Right lobe of liver (tissue), 6 donors: ENCODE data around the gene IFNL4. TPM values are rescaled to one million over a fixed set of nuclear protein-coding genes. Genes with fewer than 3 reads are reported as not detected.

Experiments
- ATAC-seq, 4 donors: fragments of 200-7000 bp; cut with Tn5 transposase; one replicate each; pipeline ENCODE4 v1.9.1; 2020; ENCODE audit warnings: mild to moderate bottlenecking in 4 of 4, moderate library complexity in 4 of 4
- DNase-seq, 3 donors: peaks; one replicate each; pipeline ENCODE4 v3.0.0-alpha.2; 2020
- H3K27ac ChIP-seq, 3 donors: fragments of 200-600 bp; one replicate each; pipeline ENCODE4 v1.8.0; 2022
- H3K27me3 ChIP-seq, 2 donors: fragments of 200-600 bp; one replicate each; pipeline ENCODE4 v1.8.0; 2022
- H3K36me3 ChIP-seq, 4 donors: fragments of 200-600 bp; sonication (generic) in 1 of 4; one replicate each; pipeline versions ENCODE4 v1.5.1 to v1.8.0; 2017 to 2022; ENCODE audit warnings: control low read depth in 1 of 4
- H3K4me1 ChIP-seq, 4 donors: fragments of 200-600 bp; sonication (generic) in 1 of 4; one replicate each; pipeline versions ENCODE4 v1.5.1 to v1.8.0; 2017 to 2022; ENCODE audit warnings: control low read depth in 1 of 4
- H3K4me3 ChIP-seq, 3 donors: fragments of 200-600 bp; one replicate each; pipeline ENCODE4 v1.8.0; 2022
- H3K9me3 ChIP-seq, 4 donors: fragments of 200-600 bp; sonication (generic) in 1 of 4; one replicate each; pipeline versions ENCODE4 v1.5.1 to v1.8.0; 2017 to 2022; ENCODE audit warnings: control low read depth in 1 of 4
- CTCF ChIP-seq, 4 donors: fragments of 200-600 bp in 3 of 4; fragments of 450-650 bp in 1 of 4; IDR thresholded peaks; one replicate each; pipeline versions ENCODE4 v1.5.1 to v1.8.0; 2016 to 2022; ENCODE audit warnings: antibody characterized with exemption in 4 of 4, mild to moderate bottlenecking in 2 of 4
- POLR2A ChIP-seq: fragments of 450-650 bp; IDR thresholded peaks from one replicate; pipeline ENCODE4 v1.6.1; 2017; ENCODE audit warnings: antibody characterized with exemption, mild to moderate bottlenecking
- WGBS: methylation state at CpG from one replicate; pipeline ENCODE4 v1.1.6; 2018; ENCODE audit warnings: low coverage, low lambda C conversion rate; ENCODE audit not compliant: insufficient coverage; ENCODE audit errors: missing lambda C conversion rate; 5-methylcytosine and 5-hydroxymethylcytosine counted together
- intact Hi-C, 2 donors: fragments of 100-400 bp; cut with DNase I; formaldehyde crosslinking; loops; one replicate each; pipeline versions ENCODE4 v1.11.2 to v1.14.1; 2022
- total RNA-seq, 6 experiments: library from RNA; depleted of rRNA in 2 of 6; stranded (reverse); fragments of >200 nt in 2 of 6; fragmentation: NEBNext Ultra II Directional in 3 of 6; extraction: Animal tissue kit (Norgen Biotek cat#: 25700) in 3 of 6; gene quantifications; one replicate each; pipeline versions ENCODE4 v1.1.0 to v1.2.4, GENCODE V29; 2016 to 2023
- donor health status: DM: no; HTN: yes; CAD: no.
- donor health status: DM: no; HTN: no; CAD: no.
- donor health status: DM: no; HTN: no; CAD: no.
- donor health status: DM: no; HTN: yes; CAD: no.
- donor health status: DM: no; HTN: yes; CAD: no.

Gene IFNL4
- total RNA-seq, 6 experiments from 2014 or later = not detected

- Histone ChIP-seq H3K27me3 (no peaks in the 10 kb centered on the region), H3K36me3 (no peaks in the 10 kb centered on the region), H3K4me3 (no peak overlapping the region), H3K27ac (no peak overlapping the region), H3K4me1 (peaks cover 0 to 16% (median 2%) of the 10 kb centered on the region in 4 donors), H3K9me3 (no peaks in the 10 kb centered on the region)
- 67% methylated on average over 3 of the region's 3 CpGs for WGBS
- TF ChIP-seq POLR2A (no peak), CTCF (IDR thresholded peaks at IDR 0.05) (no peak)
- ATAC-seq (no peak), DNase-seq (no peak)
- intact Hi-C loops = no loop called here
These were observed 13.0 kb upstream of the IFNL4 start for GRCh38 chr19:39261704-39262103.

GRCh38 chr19:39257227-39257626 lies 8.6 kb upstream of the IFNL4 start:
- no peaks in the 10 kb centered on the region for H3K9me3 ChIP-seq
- H3K27me3 ChIP-seq = no peaks in the 10 kb centered on the region
- ATAC-seq = no peak
- intact Hi-C loops = no loop called here
- no peak for DNase-seq
- H3K27ac ChIP-seq = no peak overlapping the region
- WGBS = 91% methylated on average over 4 of the region's 4 CpGs
- H3K4me1 ChIP-seq = no peaks in the 10 kb centered on the region
- TF ChIP-seq CTCF (IDR thresholded peaks at IDR 0.05) (no peak), POLR2A (no peak)
- no peak overlapping the region for H3K4me3 ChIP-seq
- no peaks in the 10 kb centered on the region for H3K36me3 ChIP-seq

GRCh38 chr19:39254531-39255345 lies 6.1 kb upstream of the IFNL4 start:
- Histone ChIP-seq H3K9me3 (no peaks in the 10 kb centered on the region), H3K4me3 (no peak overlapping the region), H3K27ac (no peak overlapping the region), H3K36me3 (no peaks in the 10 kb centered on the region), H3K4me1 (no peaks in the 10 kb centered on the region), H3K27me3 (no peaks in the 10 kb centered on the region)
- peak in 1 of 3 donors; percentile 62 for DNase-seq
- intact Hi-C loops = no loop called here
- TF ChIP-seq POLR2A = no peak
- no peak for TF ChIP-seq CTCF (IDR thresholded peaks at IDR 0.05)
- peak in 1 of 4 donors; percentile 83 for ATAC-seq
- 66% methylated on average over 11 of the region's 29 CpGs for WGBS

- intact Hi-C loops = no loop called here
- peaks cover 0 to 9% (median under 1%) of the 10 kb centered on the region in 4 donors for H3K4me1 ChIP-seq
- H3K9me3 ChIP-seq = no peaks in the 10 kb centered on the region
- H3K36me3 ChIP-seq = no peaks in the 10 kb centered on the region
- ATAC-seq = no peak
- WGBS = 52% methylated on average over 7 of the region's 8 CpGs
- TF ChIP-seq CTCF (IDR thresholded peaks at IDR 0.05) = no peak
- TF ChIP-seq POLR2A = no peak
- no peak overlapping the region for H3K4me3 ChIP-seq
- H3K27ac ChIP-seq = no peak overlapping the region
- H3K27me3 ChIP-seq = no peaks in the 10 kb centered on the region
- DNase-seq = no peak
These were observed 4.9 kb upstream of the IFNL4 start for GRCh38 chr19:39253374-39254149.
